ENCODE measurements around the gene MTOR. TPM values are rescaled to one million over a fixed set of nuclear protein-coding genes. Genes with fewer than 3 reads are reported as not detected.
"Not testable (repeated sequence)": the region's sequence is repeated elsewhere in the genome, so short reads cannot be mapped to it uniquely, and the experiment has no call there.

Gene MTOR
- total and polyA plus RNA-seq, 10 of the 15 experiments (the other 5 are each of a cell fraction or from before 2014, with no cell fraction given) = 6.6 to 41.8 (median 29.8) TPM

- BruUV-seq (replicated peaks) = no TSS peak
- Histone ChIP-seq H3K4me2 (ENCODE audit: control insufficient read depth, insufficient read depth) (no peak overlapping the region), H3K79me2 (ENCODE audit: control insufficient read depth, insufficient read depth, low read length) (no peaks in the 10 kb centered on the region), H3K4me1 (ENCODE audit: control insufficient read depth, insufficient read depth, low read length) (no peaks in the 10 kb centered on the region), H3K27ac (ENCODE audit: control insufficient read depth, insufficient read depth) (no peak overlapping the region), H3K9me3 (replicated peaks; ENCODE audit: control insufficient read depth, insufficient read depth, low read length) (no peaks in the 10 kb centered on the region), H3K36me3 (ENCODE audit: control insufficient read depth in 2 of 2, insufficient read depth in 2 of 2, low read length in 1 of 2) (peaks cover 4 to 13% of the 10 kb centered on the region in 2 experiments), H2AFZ (ENCODE audit: control insufficient read depth, low read depth, low read length) (no peak overlapping the region), H3K4me3 (no peak overlapping the region), H3K9ac (ENCODE audit: control insufficient read depth, insufficient read depth, low read length) (no peak overlapping the region), H3K27me3 (replicated peaks in 1 of 2; ENCODE audit: control insufficient read depth in 2 of 2, insufficient read depth in 2 of 2, low read length in 1 of 2) (no peaks in the 10 kb centered on the region), H4K20me1 (ENCODE audit: control insufficient read depth, insufficient read depth) (no peaks in the 10 kb centered on the region)
- SMC1A ChIA-PET (ENCODE audit: uncharacterized antibody, unreplicated experiment) = no interaction called here
- POLR2A ChIA-PET = no interaction called here
- in situ Hi-C loops (cut with MboI) (no loop called here), intact Hi-C loops (cut with micrococcal nuclease; ENCODE audit: unreplicated experiment) (no loop called here)
- RAD21 ChIA-PET (ENCODE audit: unreplicated experiment) = no interaction called here
- CTCF ChIA-PET = interaction anchor here (0.7 to 1.8 kb wide), 2 partner anchors 143 to 1551 kb away, joined by 4 to 5 read pairs; no protein-coding TSS in a partner anchor
- no peak for TF ChIP-seq LARP7 (IDR thresholded peaks at IDR 0.05)
- TF ChIP-seq HSF1 (IDR thresholded peaks at IDR 0.05; ENCODE audit: low read depth, low read length) = no peak
- TF ChIP-seq ESRRA (IDR thresholded peaks at IDR 0.05; ENCODE audit: low read length) = no peak
- TF ChIP-seq RELA (IDR thresholded peaks at IDR 0.05; ENCODE audit: borderline replicate concordance, partially characterized antibody) = no peak
- no peak for TF ChIP-seq NR2C2 (IDR thresholded peaks at IDR 0.05; ENCODE audit: borderline replicate concordance, control insufficient read depth, insufficient read length, low read depth)
- TF ChIP-seq SMAD1 (IDR thresholded peaks at IDR 0.05; ENCODE audit: low read depth, partially characterized antibody) = no peak
- TF ChIP-seq ZNF592 (IDR thresholded peaks at IDR 0.05) = no peak
- no peak for TF ChIP-seq ATF2 (IDR thresholded peaks at IDR 0.05; ENCODE audit: low read length)
- ATAC-seq = no peak
- FAIRE-seq = no peak
- no peak for DNase-seq (ENCODE audit: low read depth, low spot score)
Observed at GRCh38 chr1:11180342-11180744, 82.0 kb downstream of the MTOR start.

GRCh38 chr1:11179749-11180148 is 82.6 kb downstream of the MTOR start:
- ATAC-seq; DNase-seq (ENCODE audit: low read depth, low spot score); H3K9me3 ChIP-seq (replicated peaks; ENCODE audit: control insufficient read depth, insufficient read depth, low read length); H3K4me3 ChIP-seq; H3K79me2 ChIP-seq (ENCODE audit: control insufficient read depth, insufficient read depth, low read length); H3K9ac ChIP-seq (ENCODE audit: control insufficient read depth, insufficient read depth, low read length); in situ Hi-C loops (cut with MboI); H2AFZ ChIP-seq (ENCODE audit: control insufficient read depth, low read depth, low read length); BruUV-seq (replicated peaks); CTCF ChIA-PET; POLR2A ChIA-PET; intact Hi-C loops (cut with micrococcal nuclease; ENCODE audit: unreplicated experiment); H3K4me1 ChIP-seq (ENCODE audit: control insufficient read depth, insufficient read depth, low read length); RAD21 ChIA-PET (ENCODE audit: unreplicated experiment); H4K20me1 ChIP-seq (ENCODE audit: control insufficient read depth, insufficient read depth); H3K27ac ChIP-seq (ENCODE audit: control insufficient read depth, insufficient read depth); FAIRE-seq; H3K4me2 ChIP-seq (ENCODE audit: control insufficient read depth, insufficient read depth); H3K27me3 ChIP-seq (replicated peaks in 1 of 2; ENCODE audit: control insufficient read depth in 2 of 2, insufficient read depth in 2 of 2, low read length in 1 of 2): not testable (repeated sequence)
- SMC1A ChIA-PET (ENCODE audit: uncharacterized antibody, unreplicated experiment) = interaction anchor here (0.6 kb wide), 1 partner anchor 32 kb away, joined by 3 read pairs; no protein-coding TSS in a partner anchor
- WGBS (ENCODE audit: insufficient coverage, insufficient replicate concordance, low lambda C conversion rate, missing lambda C conversion rate) = 100% methylated on average over 3 of the region's 3 CpGs
- H3K36me3 ChIP-seq (ENCODE audit: control insufficient read depth in 2 of 2, insufficient read depth in 2 of 2, low read length in 1 of 2) = peaks cover 3 to 13% of the 10 kb centered on the region in 2 experiments
